Stimulated activated naive CD8-positive, alpha-beta T cell treated with anti-CD3 and anti-CD28 coated beads, Interleukin-15, Interleukin-2, amounts not matched to agents 100 U/mL and 50 U/mL, for 24 hours (primary cell): ENCODE data around the gene ZNF200.
A peak's percentile ranks its signal among the peaks of the same experiment; 100 is the strongest.
"Not testable (repeated sequence)": the region's sequence is repeated elsewhere in the genome, so short reads cannot be mapped to it uniquely, and the experiment has no call there.

Source experiments
- ATAC-seq: fragments of 150-1000 bp; cut with Tn5 transposase; one replicate; pipeline ENCODE4 v1.10.0; 2021
- DNase-seq: peaks from one replicate; pipeline ENCODE4 v3.0.0; 2021

The ZNF200 gene

GRCh38 chr16:3234857-3235561 is at the start of gene ZNF200:
TSS of gene ZNF200 (minus strand) at chr16:3235158. CDS start at chr16:3233755, 1,403 bp downstream.
- DNase-seq (peak; percentile 95), ATAC-seq (peak; percentile 96)

GRCh38 chr16:3283543-3284447 is 48.8 kb upstream of the ZNF200 start:
- DNase-seq (no peak), ATAC-seq (no peak)

GRCh38 chr16:3282730-3283542 is 48.0 kb upstream of the ZNF200 start, which contains the start of gene ZNF263:
TSS of gene ZNF263 (plus strand) at chr16:3283491. CDS start at chr16:3283819, 328 bp downstream.
- ATAC-seq (peak; percentile 92), DNase-seq (peak; percentile 91)

- DNase-seq (no peak), ATAC-seq (peak; percentile 45)
Observed at GRCh38 chr16:3282103-3282729, 47.3 kb upstream of the ZNF200 start.

GRCh38 chr16:3281222-3281820 is 46.4 kb upstream of the ZNF200 start:
- ATAC-seq (no peak), DNase-seq (no peak)

GRCh38 chr16:3276679-3277078 is 41.7 kb upstream of the ZNF200 start:
- no peak for DNase-seq

GRCh38 chr16:3274947-3275346 is 40.0 kb upstream of the ZNF200 start:
- DNase-seq (no peak), ATAC-seq (no peak)

More at GRCh38 chr16:3276679-3277078, 41.7 kb upstream of the ZNF200 start:
- no peak for ATAC-seq

- ATAC-seq: no peak
- no peak for DNase-seq
Observed at GRCh38 chr16:3274490-3274889, 39.5 kb upstream of the ZNF200 start.

GRCh38 chr16:3271281-3271680 is 36.3 kb upstream of the ZNF200 start:
- ATAC-seq, DNase-seq: not testable (repeated sequence)

- not testable (repeated sequence) for ATAC-seq, DNase-seq
Observed at GRCh38 chr16:3270718-3271117, 35.8 kb upstream of the ZNF200 start.

GRCh38 chr16:3268294-3268693 is 33.3 kb upstream of the ZNF200 start:
- no peak for DNase-seq
- ATAC-seq: no peak

- no peak for DNase-seq
- no peak for ATAC-seq
Observed at GRCh38 chr16:3266873-3267537, 32.0 kb upstream of the ZNF200 start.

- peak; percentile 92 for ATAC-seq
Observed at GRCh38 chr16:3264137-3265036, 29.4 kb upstream of the ZNF200 start.

GRCh38 chr16:3262517-3262916 is 27.6 kb upstream of the ZNF200 start:
- DNase-seq (no peak), ATAC-seq (no peak)

More at GRCh38 chr16:3264137-3265036, 29.4 kb upstream of the ZNF200 start:
- DNase-seq: peak; percentile 98

GRCh38 chr16:3259836-3260235 is 24.9 kb upstream of the ZNF200 start:
- ATAC-seq (no peak), DNase-seq (no peak)

GRCh38 chr16:3256866-3257465 is 22.0 kb upstream of the ZNF200 start:
- DNase-seq (no peak), ATAC-seq (no peak)

- ATAC-seq (no peak), DNase-seq (no peak)
Observed at GRCh38 chr16:3256146-3256865, 21.3 kb upstream of the ZNF200 start, which contains the start of gene MEFV. TSS of gene MEFV (minus strand) at chr16:3256633. CDS start at chr16:3256587, 46 bp downstream.

- ATAC-seq: no peak
- DNase-seq: no peak
Observed at GRCh38 chr16:3254309-3254708, 19.4 kb upstream of the ZNF200 start.
